Activated T-helper 2 cell treated with anti-CD3 and anti-CD28 coated beads, Interferon-gamma antibody, Interleukin-2, Interleukin-4, amounts not matched to agents 10 μg/mL and 5 μg/mL and 100 μg/mL, durations not matched to agents 14 hours and 24 hours and 36 hours (primary cell): Measurements from ENCODE around the gene WWOX. TPM values are rescaled to one million over a fixed set of nuclear protein-coding genes. Genes with fewer than 3 reads are reported as not detected.
A peak's percentile ranks its signal among the peaks of the same experiment; 100 is the strongest.

Source experiments
- DNase-seq: peaks from one replicate; pipeline ENCODE4 v3.0.0; 2021; ENCODE audit warnings: low spot score
- H3K27ac Mint-ChIP-seq: one replicate; pipeline ENCODE4 v1.8.0; 2021; ENCODE audit warnings: mixed read lengths
- H3K27me3 Mint-ChIP-seq: one replicate; pipeline ENCODE4 v1.8.0; 2021; ENCODE audit warnings: low read depth, mixed read lengths
- H3K36me3 Mint-ChIP-seq: one replicate; pipeline ENCODE4 v1.8.0; 2021; ENCODE audit warnings: low read depth, mixed read lengths
- H3K4me1 Mint-ChIP-seq: one replicate; pipeline ENCODE4 v1.8.0; 2021; ENCODE audit warnings: low read depth, mixed read lengths
- H3K4me3 Mint-ChIP-seq: one replicate; pipeline ENCODE4 v1.8.0; 2021; ENCODE audit warnings: low read depth, mild to moderate bottlenecking, moderate library complexity, mixed read lengths
- H3K9me3 Mint-ChIP-seq: one replicate; pipeline ENCODE4 v1.8.0; 2021; ENCODE audit warnings: mixed read lengths
- intact Hi-C: fragments of 100-400 bp; cut with micrococcal nuclease; formaldehyde crosslinking; loops from one replicate; pipeline ENCODE4 v1.15.1; 2023
- total RNA-seq: library from RNA; stranded (reverse); gene quantifications from 2 replicates; pipeline ENCODE4 v1.2.3, GENCODE V29; 2022

The WWOX gene
- total RNA-seq, 1 donor from 2014 or later: 19.0 TPM

DNA sequence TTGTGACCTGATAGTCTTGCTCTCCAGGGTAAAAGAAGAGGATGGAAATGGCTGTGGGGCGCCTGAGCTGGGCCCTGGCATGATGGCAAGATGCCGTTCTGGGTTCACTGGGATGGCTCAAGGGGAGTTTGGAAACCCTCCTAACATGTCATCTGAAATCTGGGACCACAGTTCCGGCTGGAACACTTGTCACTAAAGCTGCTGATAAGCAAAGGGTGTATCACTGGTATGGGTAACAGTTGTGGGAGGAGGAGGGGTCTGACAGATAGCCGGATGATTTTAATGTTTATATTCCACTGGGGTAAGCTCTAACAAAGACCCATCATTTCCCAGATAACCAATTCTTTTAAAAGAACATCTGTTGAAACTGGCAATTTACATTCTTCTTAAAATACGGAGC, 390.2 kb downstream of the WWOX start:
- Mint-ChIP-seq H3K36me3 (no peaks in the 10 kb centered on the region), H3K9me3 (no peaks in the 10 kb centered on the region), H3K27me3 (no peaks in the 10 kb centered on the region), H3K4me1 (no peaks in the 10 kb centered on the region), H3K4me3 (no peak overlapping the region), H3K27ac (no peak overlapping the region)
- no peak for DNase-seq
- intact Hi-C loops: no loop called here

- H3K27me3 Mint-ChIP-seq: no peaks in the 10 kb centered on the region
- H3K36me3 Mint-ChIP-seq: no peaks in the 10 kb centered on the region
- H3K9me3 Mint-ChIP-seq: no peaks in the 10 kb centered on the region
- intact Hi-C loops: no loop called here
- no peak overlapping the region for H3K4me3 Mint-ChIP-seq
- no peak overlapping the region for H3K27ac Mint-ChIP-seq
- H3K4me1 Mint-ChIP-seq: no peaks in the 10 kb centered on the region
- no peak for DNase-seq
Measured at GRCh38 chr16:78490431-78490830, 391.0 kb downstream of the WWOX start.

DNA sequence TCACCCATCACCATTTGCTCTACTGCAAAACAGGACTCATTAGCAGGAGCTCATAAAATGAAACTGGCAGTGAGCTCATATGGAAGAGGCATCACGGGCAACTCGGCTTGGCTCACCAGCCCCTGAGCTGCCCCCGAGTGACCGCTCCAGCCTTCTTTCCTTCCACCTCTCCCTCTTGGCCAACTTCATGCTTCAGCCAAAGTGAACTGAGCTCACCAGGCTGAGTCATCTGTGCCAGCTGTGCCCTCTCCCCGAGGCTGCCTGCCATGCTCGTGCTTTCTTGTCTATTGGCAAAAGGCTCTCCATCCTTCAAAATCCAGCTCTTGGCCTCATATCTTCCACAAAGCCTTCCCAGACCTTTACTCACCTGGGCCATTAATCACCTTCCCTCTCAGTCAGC, 391.4 kb downstream of the WWOX start:
- intact Hi-C loops: no loop called here
- H3K27me3 Mint-ChIP-seq: no peaks in the 10 kb centered on the region
- H3K4me1 Mint-ChIP-seq: no peaks in the 10 kb centered on the region
- no peaks in the 10 kb centered on the region for H3K9me3 Mint-ChIP-seq
- H3K36me3 Mint-ChIP-seq: no peaks in the 10 kb centered on the region
- H3K4me3 Mint-ChIP-seq: no peak overlapping the region
- no peak for DNase-seq
- no peak overlapping the region for H3K27ac Mint-ChIP-seq

DNA sequence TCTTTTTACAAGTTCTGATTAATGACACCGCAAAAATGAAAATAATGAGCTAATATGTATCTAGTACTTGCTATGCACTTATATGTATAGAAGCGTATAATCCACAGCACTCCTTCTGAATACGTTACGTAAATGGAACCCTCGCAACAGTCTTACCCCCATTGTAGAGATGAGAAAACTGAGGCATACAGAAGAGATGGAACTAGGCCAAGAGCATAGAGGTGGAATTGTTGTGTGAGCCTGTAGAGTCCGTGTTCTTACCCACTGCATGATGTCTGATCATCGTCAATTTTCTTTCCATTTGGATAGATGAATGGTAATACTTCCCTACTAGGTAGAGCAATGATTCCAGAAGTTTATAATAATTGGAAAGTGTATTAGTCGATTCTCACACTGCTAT, 394.1 kb downstream of the WWOX start:
- Mint-ChIP-seq H3K4me3 (no peak overlapping the region), H3K9me3 (no peaks in the 10 kb centered on the region), H3K4me1 (no peaks in the 10 kb centered on the region), H3K36me3 (no peaks in the 10 kb centered on the region), H3K27me3 (no peaks in the 10 kb centered on the region), H3K27ac (no peak overlapping the region)
- intact Hi-C loops: no loop called here
- DNase-seq: no peak

- no peak overlapping the region for H3K27ac Mint-ChIP-seq
- no peaks in the 10 kb centered on the region for H3K9me3 Mint-ChIP-seq
- no peaks in the 10 kb centered on the region for H3K4me1 Mint-ChIP-seq
- intact Hi-C loops: no loop called here
- H3K4me3 Mint-ChIP-seq: no peak overlapping the region
- no peak for DNase-seq
- H3K36me3 Mint-ChIP-seq: no peaks in the 10 kb centered on the region
- no peaks in the 10 kb centered on the region for H3K27me3 Mint-ChIP-seq
Measured at GRCh38 chr16:78494105-78494504, 394.7 kb downstream of the WWOX start.

DNA sequence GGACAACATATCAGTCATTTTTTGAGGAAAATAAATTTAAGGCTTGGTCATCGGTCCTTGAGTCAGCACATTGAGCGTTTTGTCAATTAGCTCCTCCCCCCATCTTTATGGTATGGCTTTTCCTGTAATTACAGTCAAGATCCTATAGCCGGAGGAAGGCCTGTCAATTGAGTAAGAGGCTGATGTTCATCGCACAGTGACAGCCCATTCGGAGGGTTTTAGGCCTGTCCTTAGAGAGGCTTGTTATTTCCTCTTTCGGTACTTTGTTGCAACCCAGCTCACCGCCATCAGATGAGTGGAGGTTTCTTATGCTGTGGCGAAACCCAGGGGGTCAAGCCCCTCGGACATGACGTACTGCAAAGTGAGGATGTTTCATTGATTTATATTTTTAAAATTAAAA, 395.2 kb downstream of the WWOX start:
- intact Hi-C loops: no loop called here
- H3K9me3 Mint-ChIP-seq: no peaks in the 10 kb centered on the region
- no peaks in the 10 kb centered on the region for H3K27me3 Mint-ChIP-seq
- H3K4me3 Mint-ChIP-seq: no peak overlapping the region
- no peak overlapping the region for H3K27ac Mint-ChIP-seq
- H3K36me3 Mint-ChIP-seq: no peaks in the 10 kb centered on the region
- DNase-seq: no peak
- H3K4me1 Mint-ChIP-seq: no peaks in the 10 kb centered on the region

- Mint-ChIP-seq H3K27ac (no peak overlapping the region), H3K36me3 (no peaks in the 10 kb centered on the region), H3K4me3 (no peak overlapping the region), H3K27me3 (no peaks in the 10 kb centered on the region), H3K4me1 (no peaks in the 10 kb centered on the region), H3K9me3 (no peaks in the 10 kb centered on the region)
- intact Hi-C loops: no loop called here
- no peak for DNase-seq
Measured at GRCh38 chr16:78496189-78496588, 396.7 kb downstream of the WWOX start.

- no peak overlapping the region for H3K4me3 Mint-ChIP-seq
- intact Hi-C loops: no loop called here
- H3K27me3 Mint-ChIP-seq: no peaks in the 10 kb centered on the region
- H3K27ac Mint-ChIP-seq: no peak overlapping the region
- no peaks in the 10 kb centered on the region for H3K9me3 Mint-ChIP-seq
- H3K36me3 Mint-ChIP-seq: no peaks in the 10 kb centered on the region
- H3K4me1 Mint-ChIP-seq: no peaks in the 10 kb centered on the region
- DNase-seq: no peak
Measured at GRCh38 chr16:78499399-78499798, 399.9 kb downstream of the WWOX start.

DNA sequence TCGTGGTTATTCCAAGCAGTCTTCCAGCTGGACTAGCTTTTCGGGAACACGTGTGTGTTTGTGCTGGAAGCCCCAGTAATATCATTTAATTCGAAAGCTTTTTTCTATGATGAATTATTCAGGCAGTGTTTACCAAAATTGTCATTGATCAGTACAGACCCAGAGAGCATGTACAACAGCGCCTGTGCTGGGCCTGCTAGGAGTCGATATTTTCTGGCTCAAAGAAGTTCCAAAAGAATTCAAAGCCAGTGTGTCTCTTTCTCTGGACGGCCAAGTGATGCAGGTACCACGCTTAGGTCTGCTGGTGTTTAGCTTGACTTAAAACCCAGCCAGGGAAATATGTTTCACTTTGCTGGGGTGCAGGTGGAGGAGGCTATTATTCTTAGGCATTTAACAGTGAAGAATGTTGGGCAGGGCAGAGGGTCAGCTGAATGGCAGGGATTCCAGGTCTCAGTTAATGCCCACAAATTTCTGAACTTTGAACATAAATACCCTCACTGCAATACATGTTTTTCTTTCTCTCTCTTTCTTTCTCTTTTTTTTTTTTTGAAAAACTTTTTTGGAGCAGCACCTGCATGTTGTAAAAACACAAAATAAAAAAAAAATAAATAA, 401.3 kb downstream of the WWOX start:
- no peaks in the 10 kb centered on the region for H3K36me3 Mint-ChIP-seq
- H3K9me3 Mint-ChIP-seq: no peaks in the 10 kb centered on the region
- H3K27ac Mint-ChIP-seq: no peak overlapping the region
- no peaks in the 10 kb centered on the region for H3K27me3 Mint-ChIP-seq
- no peak for DNase-seq
- no peak overlapping the region for H3K4me3 Mint-ChIP-seq
- no peaks in the 10 kb centered on the region for H3K4me1 Mint-ChIP-seq
- intact Hi-C loops: loop anchor here (5.0 to 10.0 kb wide), 2 partner anchors 1102 to 1584 kb away; partner anchors contain the start of gene MAF

- H3K4me3 Mint-ChIP-seq: no peak overlapping the region
- no peak overlapping the region for H3K27ac Mint-ChIP-seq
- no peaks in the 10 kb centered on the region for H3K36me3 Mint-ChIP-seq
- intact Hi-C loops: loop anchor here (5.0 to 10.0 kb wide), 2 partner anchors 1101 to 1583 kb away; partner anchors contain the start of gene MAF
- no peaks in the 10 kb centered on the region for H3K27me3 Mint-ChIP-seq
- no peaks in the 10 kb centered on the region for H3K9me3 Mint-ChIP-seq
- H3K4me1 Mint-ChIP-seq: no peaks in the 10 kb centered on the region
- no peak for DNase-seq
Measured at GRCh38 chr16:78501744-78502143, 402.3 kb downstream of the WWOX start.

DNA sequence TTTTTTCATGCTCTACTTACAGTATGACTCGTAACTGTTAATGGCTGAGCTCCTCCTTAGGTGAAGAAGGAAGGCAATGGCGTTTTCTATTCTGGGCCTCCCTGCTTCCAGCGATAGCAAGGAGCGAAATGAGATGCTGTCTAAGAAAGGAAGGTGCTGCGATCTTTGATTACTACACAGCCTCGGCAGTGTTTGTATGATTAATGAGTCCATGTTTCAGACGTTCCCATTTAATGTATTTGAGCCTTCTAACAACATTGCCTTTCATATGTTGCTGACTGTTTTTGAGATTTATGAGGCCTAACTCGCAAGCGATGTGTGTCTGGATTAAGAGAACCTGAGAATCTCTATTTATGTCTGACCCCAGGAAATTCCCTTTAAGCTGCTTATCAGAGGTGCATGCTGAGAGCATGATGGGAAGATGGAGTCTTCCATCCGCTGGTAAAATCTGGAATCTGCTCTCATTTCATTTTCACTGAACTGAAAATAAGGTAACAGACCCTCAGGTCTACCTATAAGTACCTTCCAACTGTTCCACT, 403.4 kb downstream of the WWOX start:
- no peak overlapping the region for H3K4me3 Mint-ChIP-seq
- H3K36me3 Mint-ChIP-seq: no peaks in the 10 kb centered on the region
- H3K27me3 Mint-ChIP-seq: no peaks in the 10 kb centered on the region
- no peaks in the 10 kb centered on the region for H3K4me1 Mint-ChIP-seq
- no peak overlapping the region for H3K27ac Mint-ChIP-seq
- no peaks in the 10 kb centered on the region for H3K9me3 Mint-ChIP-seq
- intact Hi-C loops: loop anchor here (1.0 to 10.0 kb wide), 3 partner anchors 267 to 1582 kb away; partner anchors contain the start of gene MAF
- DNase-seq: no peak

DNA sequence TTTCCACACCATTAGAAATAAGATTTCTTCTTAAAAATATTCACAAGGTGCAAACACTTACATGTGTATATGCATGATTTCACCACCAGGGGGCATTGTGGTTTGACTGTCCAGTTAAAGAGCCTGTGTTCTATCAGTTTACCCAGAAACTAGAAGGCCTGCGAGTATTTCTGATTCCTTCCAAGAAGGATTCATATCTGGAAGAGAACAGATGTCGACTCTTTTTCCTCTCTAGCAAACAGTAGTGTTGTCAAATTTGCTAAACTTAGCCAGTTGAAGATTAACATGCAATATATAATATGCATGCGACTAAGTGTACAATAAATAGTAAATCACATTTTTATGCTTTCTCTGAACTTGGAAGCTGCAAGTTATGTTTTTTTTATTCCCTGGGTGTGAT, 404.1 kb downstream of the WWOX start:
- Mint-ChIP-seq H3K36me3 (no peaks in the 10 kb centered on the region), H3K9me3 (no peaks in the 10 kb centered on the region), H3K4me1 (no peaks in the 10 kb centered on the region), H3K27me3 (no peaks in the 10 kb centered on the region), H3K27ac (no peak overlapping the region), H3K4me3 (no peak overlapping the region)
- DNase-seq: peak; percentile 11
- intact Hi-C loops: loop anchor here (1.0 to 10.0 kb wide), 3 partner anchors 267 to 1581 kb away; partner anchors contain the start of gene MAF

- Mint-ChIP-seq H3K27me3 (no peaks in the 10 kb centered on the region), H3K4me1 (no peaks in the 10 kb centered on the region), H3K27ac (no peak overlapping the region), H3K4me3 (no peak overlapping the region), H3K9me3 (no peaks in the 10 kb centered on the region), H3K36me3 (no peaks in the 10 kb centered on the region)
- no peak for DNase-seq
- intact Hi-C loops: loop anchor here (5.0 to 10.0 kb wide), 2 partner anchors 1098 to 1580 kb away; partner anchors contain the start of gene MAF
Measured at GRCh38 chr16:78504401-78504851, 405.0 kb downstream of the WWOX start.
